ENCODE measurements around the gene PTGER4.
"Not testable (repeated sequence)": the region's sequence is repeated elsewhere in the genome, so short reads cannot be mapped to it uniquely, and the experiment has no call there.

Gene PTGER4

DNA sequence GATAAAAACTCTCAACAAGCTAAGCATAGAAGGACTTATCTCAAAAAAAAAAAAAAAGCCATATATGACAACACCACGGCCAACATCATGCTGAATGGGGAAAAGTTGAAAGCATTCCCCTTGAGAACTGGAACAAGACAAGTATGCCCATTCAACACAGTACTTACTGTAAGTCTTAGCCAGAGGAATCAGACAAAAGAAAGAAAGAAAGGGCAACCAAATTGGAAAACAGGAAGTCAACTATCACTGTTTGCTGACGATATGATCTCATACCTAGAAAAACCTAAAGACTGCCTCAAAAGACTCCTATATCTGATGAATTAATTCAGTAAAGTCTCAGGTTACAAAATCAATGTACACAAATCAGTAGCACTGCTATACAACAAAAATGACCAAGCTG lies 24.6 kb upstream of the PTGER4 start:
- CTCF ChIA-PET, result interaction anchor here (1.5 to 2.1 kb wide), 2 partner anchors 13 to 25 kb away, joined by 4 to 6 read pairs; partner anchors contain the start of gene PTGER4
- no peak overlapping the region for H3K27ac ChIP-seq (ENCODE audit: insufficient read depth in 1 of 2, low read depth in 1 of 2, low read length in 2 of 2, poor library complexity in 1 of 2, severe bottlenecking in 2 of 2)

DNA sequence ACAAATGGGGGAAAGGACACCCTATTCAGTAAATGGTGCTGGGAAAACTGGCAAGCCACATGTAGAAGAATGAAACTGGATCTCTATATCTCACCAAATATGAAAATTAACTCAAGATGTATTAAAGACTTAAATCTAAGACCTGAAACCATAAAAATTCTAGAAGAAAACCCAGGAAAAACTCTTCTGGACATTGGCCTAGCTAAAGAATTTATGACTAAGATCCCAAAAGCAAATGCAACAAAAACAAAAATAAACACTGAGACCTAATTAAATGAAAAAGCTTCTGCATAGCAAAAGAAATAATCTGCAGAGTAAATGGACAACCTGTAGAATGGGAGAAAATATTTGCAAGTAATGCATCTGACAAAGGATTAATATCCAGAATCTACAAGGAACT lies 23.6 kb upstream of the PTGER4 start:
- CTCF ChIA-PET, result interaction anchor here (1.5 to 2.1 kb wide), 2 partner anchors 12 to 24 kb away, joined by 4 to 6 read pairs; partner anchors contain the start of gene PTGER4
- H3K4me1 ChIP-seq (ENCODE audit: control extremely low read depth in 1 of 4, control insufficient read depth in 4 of 4, insufficient read depth in 4 of 4, low read length in 3 of 4), result peaks cover 6 to 30% (median 22%) of the 10 kb centered on the region in 4 experiments
- H3K9me3 ChIP-seq (ENCODE audit: control extremely low read depth in 1 of 5, control insufficient read depth in 4 of 5, insufficient read depth in 2 of 5, low read depth in 1 of 5, low read length in 4 of 5); H3K27ac ChIP-seq (ENCODE audit: insufficient read depth in 1 of 2, low read depth in 1 of 2, low read length in 2 of 2, poor library complexity in 1 of 2, severe bottlenecking in 2 of 2); DNase-seq; H3K4me3 ChIP-seq (ENCODE audit: control insufficient read depth in 1 of 7, extremely low read depth in 1 of 7, insufficient read depth in 4 of 7, low read depth in 2 of 7, low read length in 6 of 7); H3K27me3 ChIP-seq (replicated peaks in 2 of 5; ENCODE audit: control insufficient read depth in 4 of 5, insufficient read depth in 5 of 5, low read length in 4 of 5); H3K36me3 ChIP-seq (ENCODE audit: control insufficient read depth in 4 of 4, insufficient read depth in 4 of 4, low read length in 3 of 4); POLR2A ChIA-PET: not testable (repeated sequence)

More for the DNA sequence above, 24.6 kb upstream of the PTGER4 start:
- H3K36me3 ChIP-seq (ENCODE audit: control insufficient read depth in 4 of 4, insufficient read depth in 4 of 4, low read length in 3 of 4), result no peaks in the 10 kb centered on the region
- WGBS (ENCODE audit: insufficient coverage), result no CpG with 5 or more reads among the region's 2 CpGs
- peaks cover 6 to 30% (median 22%) of the 10 kb centered on the region in 4 experiments for H3K4me1 ChIP-seq (ENCODE audit: control extremely low read depth in 1 of 4, control insufficient read depth in 4 of 4, insufficient read depth in 4 of 4, low read length in 3 of 4)
- DNase-seq, result peak in 2 of 3 donors; percentile 62 to 63
- no peaks in the 10 kb centered on the region for H3K9me3 ChIP-seq (ENCODE audit: control extremely low read depth in 1 of 5, control insufficient read depth in 4 of 5, insufficient read depth in 2 of 5, low read depth in 1 of 5, low read length in 4 of 5)
- no peak overlapping the region for H3K4me3 ChIP-seq (ENCODE audit: control insufficient read depth in 1 of 7, extremely low read depth in 1 of 7, insufficient read depth in 4 of 7, low read depth in 2 of 7, low read length in 6 of 7)
- POLR2A ChIA-PET, result interaction anchor here (0.6 kb wide), 1 partner anchor 32 kb away, joined by 3 read pairs; no protein-coding TSS in a partner anchor
- H3K27me3 ChIP-seq (replicated peaks in 2 of 5; ENCODE audit: control insufficient read depth in 4 of 5, insufficient read depth in 5 of 5, low read length in 4 of 5), result no peaks in the 10 kb centered on the region

DNA sequence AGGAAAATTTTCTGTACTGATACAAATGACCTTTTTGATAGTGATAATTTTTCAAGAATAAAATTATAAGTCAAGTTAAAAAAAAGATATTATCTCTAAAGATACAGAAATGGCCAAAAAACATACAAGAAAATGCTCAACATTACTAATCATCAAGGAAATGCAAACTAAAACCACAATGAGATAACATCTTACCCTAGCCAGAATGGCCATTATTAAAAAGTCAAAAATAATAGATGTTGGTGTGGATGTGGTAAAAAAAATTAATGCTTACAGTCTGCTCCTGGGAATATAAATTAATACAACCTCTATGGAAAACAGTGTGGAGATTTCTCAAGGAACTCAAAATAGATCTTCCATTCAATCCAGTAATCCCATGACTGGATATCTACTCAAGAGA lies 22.9 kb upstream of the PTGER4 start:
- Histone ChIP-seq H3K9me3 (ENCODE audit: control extremely low read depth in 1 of 5, control insufficient read depth in 4 of 5, insufficient read depth in 2 of 5, low read depth in 1 of 5, low read length in 4 of 5) (no peaks in the 10 kb centered on the region), H3K4me1 (ENCODE audit: control extremely low read depth in 1 of 4, control insufficient read depth in 4 of 4, insufficient read depth in 4 of 4, low read length in 3 of 4) (peaks cover 6 to 30% (median 22%) of the 10 kb centered on the region in 4 experiments), H3K36me3 (ENCODE audit: control insufficient read depth in 4 of 4, insufficient read depth in 4 of 4, low read length in 3 of 4) (no peaks in the 10 kb centered on the region), H3K27ac (ENCODE audit: insufficient read depth in 1 of 2, low read depth in 1 of 2, low read length in 2 of 2, poor library complexity in 1 of 2, severe bottlenecking in 2 of 2) (no peak overlapping the region), H3K4me3 (ENCODE audit: control insufficient read depth in 1 of 7, extremely low read depth in 1 of 7, insufficient read depth in 4 of 7, low read depth in 2 of 7, low read length in 6 of 7) (no peak overlapping the region), H3K27me3 (replicated peaks in 2 of 5; ENCODE audit: control insufficient read depth in 4 of 5, insufficient read depth in 5 of 5, low read length in 4 of 5) (no peaks in the 10 kb centered on the region)
- ChIA-PET CTCF (interaction anchor here (1.0 kb wide), 2 partner anchors 9 to 13 kb away, joined by 3 read pairs; no protein-coding TSS in a partner anchor), POLR2A (no interaction called here)
- peak in 1 of 3 donors; percentile 19 for DNase-seq

DNA sequence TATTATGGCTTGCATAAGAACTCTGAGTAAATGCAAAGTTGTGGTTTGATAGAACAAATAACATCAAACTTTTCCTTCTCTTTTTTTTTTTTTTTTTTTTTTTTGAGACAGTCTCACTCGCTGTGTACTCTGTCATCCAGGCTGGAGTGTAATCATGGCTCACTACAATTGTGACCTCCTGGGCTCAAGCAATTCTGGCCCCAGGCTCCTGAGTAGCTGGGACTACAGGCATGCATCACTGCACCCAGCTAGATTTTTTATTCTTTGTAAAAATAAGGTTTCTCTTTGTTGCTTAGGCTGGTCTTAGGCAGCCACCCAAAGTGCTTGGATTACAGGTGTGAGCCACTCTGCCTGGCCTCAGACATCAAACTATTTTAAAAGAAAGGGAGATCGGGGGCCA lies 19.0 kb upstream of the PTGER4 start:
- Histone ChIP-seq H3K36me3 (ENCODE audit: control insufficient read depth in 4 of 4, insufficient read depth in 4 of 4, low read length in 3 of 4) (no peaks in the 10 kb centered on the region), H3K27ac (ENCODE audit: insufficient read depth in 1 of 2, low read depth in 1 of 2, low read length in 2 of 2, poor library complexity in 1 of 2, severe bottlenecking in 2 of 2) (no peak overlapping the region), H3K4me1 (ENCODE audit: control extremely low read depth in 1 of 4, control insufficient read depth in 4 of 4, insufficient read depth in 4 of 4, low read length in 3 of 4) (peaks cover 0 to 2% (median 0%) of the 10 kb centered on the region in 4 experiments), H3K9me3 (ENCODE audit: control extremely low read depth in 1 of 5, control insufficient read depth in 4 of 5, insufficient read depth in 2 of 5, low read depth in 1 of 5, low read length in 4 of 5) (no peaks in the 10 kb centered on the region), H3K4me3 (ENCODE audit: control insufficient read depth in 1 of 7, extremely low read depth in 1 of 7, insufficient read depth in 4 of 7, low read depth in 2 of 7, low read length in 6 of 7) (no peak overlapping the region), H3K27me3 (replicated peaks in 2 of 5; ENCODE audit: control insufficient read depth in 4 of 5, insufficient read depth in 5 of 5, low read length in 4 of 5) (no peaks in the 10 kb centered on the region)
- ChIA-PET POLR2A (no interaction called here), CTCF (interaction anchor here (1.2 to 1.8 kb wide), 2 partner anchors 8 to 10 kb away, joined by 3 to 6 read pairs; no protein-coding TSS in a partner anchor)
- WGBS (ENCODE audit: insufficient coverage), result no CpG with 5 or more reads among the region's 2 CpGs
- DNase-seq, result no peak

DNA sequence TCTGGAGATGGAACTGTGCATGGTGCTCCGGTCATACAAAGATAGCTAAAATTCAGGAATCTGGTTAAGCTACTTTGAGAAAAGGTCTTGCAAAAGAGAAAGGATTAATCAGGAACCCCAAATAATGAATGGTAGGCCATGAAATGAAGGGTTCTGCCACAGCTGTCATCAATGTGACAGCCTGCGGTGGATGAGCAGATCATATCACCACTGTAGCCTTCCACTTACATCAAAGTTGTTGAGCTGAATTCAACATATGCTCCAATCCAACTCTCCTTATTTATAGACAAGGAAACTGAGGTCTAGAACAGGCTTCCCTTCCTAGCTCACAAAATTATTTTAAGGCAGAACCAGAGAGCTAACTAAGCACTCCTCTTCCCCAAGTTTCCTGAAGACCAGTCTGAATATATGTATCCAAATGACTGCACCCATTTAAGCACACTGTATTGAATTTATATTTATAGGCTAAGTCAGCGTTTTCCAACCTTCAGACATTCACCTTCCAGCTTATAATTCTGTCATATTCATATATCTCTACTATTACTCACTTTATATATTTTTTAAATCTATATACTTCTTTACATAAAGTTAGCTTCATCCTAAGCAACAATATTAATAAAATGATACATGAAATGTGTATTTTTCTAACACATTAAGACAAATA lies 13.9 kb upstream of the PTGER4 start:
- DNase-seq, result no peak
- Histone ChIP-seq H3K27ac (ENCODE audit: insufficient read depth in 1 of 2, low read depth in 1 of 2, low read length in 2 of 2, poor library complexity in 1 of 2, severe bottlenecking in 2 of 2) (no peak overlapping the region), H3K27me3 (replicated peaks in 2 of 5; ENCODE audit: control insufficient read depth in 4 of 5, insufficient read depth in 5 of 5, low read length in 4 of 5) (no peaks in the 10 kb centered on the region), H3K36me3 (ENCODE audit: control insufficient read depth in 4 of 4, insufficient read depth in 4 of 4, low read length in 3 of 4) (no peaks in the 10 kb centered on the region), H3K9me3 (ENCODE audit: control extremely low read depth in 1 of 5, control insufficient read depth in 4 of 5, insufficient read depth in 2 of 5, low read depth in 1 of 5, low read length in 4 of 5) (no peaks in the 10 kb centered on the region), H3K4me3 (ENCODE audit: control insufficient read depth in 1 of 7, extremely low read depth in 1 of 7, insufficient read depth in 4 of 7, low read depth in 2 of 7, low read length in 6 of 7) (no peak overlapping the region), H3K4me1 (ENCODE audit: control extremely low read depth in 1 of 4, control insufficient read depth in 4 of 4, insufficient read depth in 4 of 4, low read length in 3 of 4) (peaks cover 12 to 23% (median 16%) of the 10 kb centered on the region in 4 experiments)
- ChIA-PET POLR2A (interaction anchor here (1.5 kb wide), 1 partner anchor 12 kb away, joined by 3 read pairs; no protein-coding TSS in a partner anchor), CTCF (interaction anchor here (0.6 to 1.9 kb wide), 3 partner anchors 8 to 21 kb away, joined by 3 to 5 read pairs (median 3); no protein-coding TSS in a partner anchor)
- WGBS (ENCODE audit: insufficient coverage), result 93% methylated on average over 2 of the region's 3 CpGs

DNA sequence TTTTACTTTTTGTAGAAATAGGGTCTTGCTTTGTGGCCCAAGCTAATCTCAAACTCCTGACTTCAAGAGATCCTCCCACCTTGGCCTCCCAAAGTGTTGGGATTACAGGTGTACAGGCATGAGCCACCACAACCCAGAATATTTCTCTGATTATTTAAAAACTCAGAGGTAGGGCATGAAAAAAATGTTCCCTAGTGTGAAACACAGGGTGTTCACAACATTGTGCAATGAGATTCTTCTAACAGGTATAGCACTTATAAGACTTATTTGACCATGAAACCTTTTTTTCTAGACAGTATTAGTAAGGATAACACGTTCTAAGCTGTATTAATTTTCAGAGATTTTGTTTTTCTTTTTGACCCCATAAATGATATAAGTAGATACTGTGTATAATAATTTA lies 13.1 kb upstream of the PTGER4 start:
- no CpG with 5 or more reads among the region's 1 CpG for whole genome bisulfite sequencing (ENCODE audit: insufficient coverage)
- DNase-seq, result no peak
- no peaks in the 10 kb centered on the region for H3K36me3 ChIP-seq (ENCODE audit: control insufficient read depth in 4 of 4, insufficient read depth in 4 of 4, low read length in 3 of 4)
- CTCF ChIA-PET, result interaction anchor here (1.9 kb wide), 1 partner anchor 15 kb away, joined by 5 read pairs; no protein-coding TSS in a partner anchor
- H3K27me3 ChIP-seq (replicated peaks in 2 of 5; ENCODE audit: control insufficient read depth in 4 of 5, insufficient read depth in 5 of 5, low read length in 4 of 5), result no peaks in the 10 kb centered on the region
- no peak overlapping the region for H3K4me3 ChIP-seq (ENCODE audit: control insufficient read depth in 1 of 7, extremely low read depth in 1 of 7, insufficient read depth in 4 of 7, low read depth in 2 of 7, low read length in 6 of 7)
- H3K27ac ChIP-seq (ENCODE audit: insufficient read depth in 1 of 2, low read depth in 1 of 2, low read length in 2 of 2, poor library complexity in 1 of 2, severe bottlenecking in 2 of 2), result no peak overlapping the region
- H3K9me3 ChIP-seq (ENCODE audit: control extremely low read depth in 1 of 5, control insufficient read depth in 4 of 5, insufficient read depth in 2 of 5, low read depth in 1 of 5, low read length in 4 of 5), result no peaks in the 10 kb centered on the region
- peaks cover 13 to 31% (median 20%) of the 10 kb centered on the region in 4 experiments for H3K4me1 ChIP-seq (ENCODE audit: control extremely low read depth in 1 of 4, control insufficient read depth in 4 of 4, insufficient read depth in 4 of 4, low read length in 3 of 4)
- POLR2A ChIA-PET, result interaction anchor here (1.5 kb wide), 1 partner anchor 11 kb away, joined by 3 read pairs; no protein-coding TSS in a partner anchor

DNA sequence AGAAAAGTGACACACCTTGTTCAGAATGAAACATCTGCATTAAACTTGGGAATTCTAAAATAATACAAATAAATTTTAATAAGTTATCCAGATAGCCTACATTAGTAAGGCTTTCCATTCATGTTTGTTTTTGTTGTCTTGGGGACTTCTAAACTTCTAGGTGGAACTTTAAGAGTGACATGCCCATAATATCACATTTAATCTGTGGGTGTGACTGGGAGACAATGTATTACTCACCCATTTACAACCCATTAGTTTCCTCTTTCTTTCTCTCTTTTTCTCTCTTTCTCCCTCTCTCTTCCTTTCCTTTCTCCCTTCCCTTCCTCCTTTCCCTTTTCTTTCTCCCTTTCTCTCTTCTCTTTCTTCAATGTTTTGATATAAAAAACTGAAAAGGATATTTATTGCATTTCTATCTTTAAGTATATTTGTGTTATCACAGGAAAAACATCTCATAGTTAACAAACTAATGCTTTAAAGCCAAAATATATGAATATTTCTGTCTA lies 12.5 kb upstream of the PTGER4 start:
- H3K27me3 ChIP-seq (replicated peaks in 2 of 5; ENCODE audit: control insufficient read depth in 4 of 5, insufficient read depth in 5 of 5, low read length in 4 of 5), result no peaks in the 10 kb centered on the region
- no peak overlapping the region for H3K4me3 ChIP-seq (ENCODE audit: control insufficient read depth in 1 of 7, extremely low read depth in 1 of 7, insufficient read depth in 4 of 7, low read depth in 2 of 7, low read length in 6 of 7)
- no peaks in the 10 kb centered on the region for H3K36me3 ChIP-seq (ENCODE audit: control insufficient read depth in 4 of 4, insufficient read depth in 4 of 4, low read length in 3 of 4)
- H3K4me1 ChIP-seq (ENCODE audit: control extremely low read depth in 1 of 4, control insufficient read depth in 4 of 4, insufficient read depth in 4 of 4, low read length in 3 of 4), result peaks cover 13 to 37% (median 22%) of the 10 kb centered on the region in 4 experiments
- ChIA-PET CTCF (no interaction called here), POLR2A (no interaction called here)
- no peak for DNase-seq
- H3K27ac ChIP-seq (ENCODE audit: insufficient read depth in 1 of 2, low read depth in 1 of 2, low read length in 2 of 2, poor library complexity in 1 of 2, severe bottlenecking in 2 of 2), result no peak overlapping the region
- H3K9me3 ChIP-seq (ENCODE audit: control extremely low read depth in 1 of 5, control insufficient read depth in 4 of 5, insufficient read depth in 2 of 5, low read depth in 1 of 5, low read length in 4 of 5), result no peaks in the 10 kb centered on the region

Data from common myeloid progenitor, CD34-positive (primary cell).